GM19324 (cell line): ENCODE measurements around the gene CPD.
"Not testable (repeated sequence)": the region's sequence is repeated elsewhere in the genome, so short reads cannot be mapped to it uniquely, and the experiment has no call there.

ENCODE experiments used
- ATAC-seq: cut with Tn5 transposase; IDR thresholded peaks from one replicate; pipeline ENCODE4 v1.9.1; 2021; ENCODE audit warnings: mild to moderate bottlenecking, moderate library complexity; ENCODE audit not compliant: unreplicated experiment, low FRiP score

Gene CPD

GRCh38 chr17:30378825-30379302, at the start of gene CPD:
CPD (plus strand) TSS chr17:30378927; CDS start chr17:30378981, 54 bp downstream.
- ATAC-seq = peak; percentile 88

- peak; percentile 69 for ATAC-seq
Observed at GRCh38 chr17:30332057-30332542, 46.6 kb upstream of the CPD start.

GRCh38 chr17:30333503-30334360, 45.0 kb upstream of the CPD start, which contains the start of gene TMIGD1:
TMIGD1 (minus strand) TSS chr17:30334057; CDS start chr17:30332133, 1,924 bp downstream.
- no peak for ATAC-seq

GRCh38 chr17:30334421-30334820, 44.3 kb upstream of the CPD start:
- no peak for ATAC-seq

- ATAC-seq = no peak
Observed at GRCh38 chr17:30336369-30337171, 42.2 kb upstream of the CPD start.

- no peak for ATAC-seq
Observed at GRCh38 chr17:30337393-30337999, 41.2 kb upstream of the CPD start.

- no peak for ATAC-seq
Observed at GRCh38 chr17:30339086-30339485, 39.6 kb upstream of the CPD start.

- no peak for ATAC-seq
Observed at GRCh38 chr17:30340801-30341356, 37.8 kb upstream of the CPD start.

GRCh38 chr17:30341703-30342249, 37.0 kb upstream of the CPD start:
- no peak for ATAC-seq

- not testable (repeated sequence) for ATAC-seq
Observed at GRCh38 chr17:30343244-30343643, 35.5 kb upstream of the CPD start.

- ATAC-seq = no peak
Observed at GRCh38 chr17:30343796-30344195, 34.9 kb upstream of the CPD start.

GRCh38 chr17:30344283-30345088, 34.2 kb upstream of the CPD start:
- no peak for ATAC-seq

GRCh38 chr17:30345089-30345433, 33.7 kb upstream of the CPD start:
- ATAC-seq = no peak

- ATAC-seq = no peak
Observed at GRCh38 chr17:30345527-30346075, 33.1 kb upstream of the CPD start.

GRCh38 chr17:30346221-30346795, 32.4 kb upstream of the CPD start:
- ATAC-seq = no peak

GRCh38 chr17:30347488-30347887, 31.2 kb upstream of the CPD start:
- no peak for ATAC-seq

- ATAC-seq = no peak
Observed at GRCh38 chr17:30349252-30349651, 29.5 kb upstream of the CPD start.

GRCh38 chr17:30351263-30351662, 27.5 kb upstream of the CPD start:
- not testable (repeated sequence) for ATAC-seq

- no peak for ATAC-seq
Observed at GRCh38 chr17:30351735-30352134, 27.0 kb upstream of the CPD start.
